Panc1 (cell line): ENCODE measurements around the gene FHIT.

ENCODE experiments used
- CTCF ChIP-seq: fragments of 450-650 bp; IDR thresholded peaks from 2 replicates; pipeline ENCODE4 v1.5.1; 2017; ENCODE audit warnings: mild to moderate bottlenecking
- POLR2AphosphoS5 ChIP-seq: IDR thresholded peaks from 2 replicates; pipeline ENCODE4 v1.6.1; 2012; ENCODE audit warnings: mild to moderate bottlenecking, low read depth, low read length, moderate library complexity

- TF ChIP-seq POLR2AphosphoS5 (no peak), CTCF (no peak)
These were observed 679.7 kb downstream of the FHIT start for GRCh38 chr3:60571511-60571910.
